Stimulated activated naive CD8-positive, alpha-beta T cell treated with anti-CD3 and anti-CD28 coated beads, Interleukin-15, Interleukin-2, amounts not matched to agents 100 U/mL and 50 U/mL, for 24 hours (primary cell): ENCODE data around the gene TERT.
"Not testable (repeated sequence)": the region's sequence is repeated elsewhere in the genome, so short reads cannot be mapped to it uniquely, and the experiment has no call there.

Source experiments
- ATAC-seq: fragments of 150-1000 bp; cut with Tn5 transposase; one replicate; pipeline ENCODE4 v1.10.0; 2021
- DNase-seq: peaks from one replicate; pipeline ENCODE4 v3.0.0; 2021

The TERT gene

DNA sequence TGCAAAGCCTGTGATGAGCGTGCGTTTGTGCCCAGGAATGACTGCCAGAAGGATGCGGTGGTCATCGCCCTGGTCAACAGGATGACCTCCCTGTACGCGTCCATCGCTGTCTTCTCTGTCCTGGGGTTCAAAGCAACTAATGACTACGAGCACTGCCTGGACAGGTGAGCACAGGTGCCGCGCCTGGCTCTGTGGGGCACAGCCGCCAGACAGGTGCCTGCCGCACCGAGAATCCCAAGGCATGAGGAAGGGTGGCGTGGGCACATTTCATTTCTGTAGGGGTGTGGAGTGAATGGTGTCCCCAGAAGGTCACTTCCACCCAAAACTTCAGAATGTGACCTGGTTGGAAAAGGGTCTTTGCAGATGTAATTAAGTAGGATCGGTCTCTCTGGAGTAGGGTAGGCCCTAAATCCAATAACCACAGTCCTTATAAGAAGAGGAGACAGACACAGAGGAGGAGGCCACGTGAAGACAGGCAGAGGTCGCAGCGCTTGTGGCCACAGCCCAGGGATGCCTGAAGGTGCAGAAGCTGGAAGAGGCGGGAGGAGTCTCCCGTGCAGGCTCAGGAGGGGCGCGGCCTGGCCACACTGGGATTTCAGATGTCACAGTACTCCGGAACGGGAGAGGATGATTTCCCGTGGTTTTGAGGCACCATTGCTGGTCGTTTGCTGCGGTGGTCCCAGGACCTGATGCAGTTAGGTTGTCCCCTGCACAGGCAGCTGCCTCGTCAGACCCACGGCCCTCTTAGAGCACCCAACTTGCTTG lies 54.2 kb downstream of the TERT start:
- DNase-seq (no peak), ATAC-seq (no peak)

DNA sequence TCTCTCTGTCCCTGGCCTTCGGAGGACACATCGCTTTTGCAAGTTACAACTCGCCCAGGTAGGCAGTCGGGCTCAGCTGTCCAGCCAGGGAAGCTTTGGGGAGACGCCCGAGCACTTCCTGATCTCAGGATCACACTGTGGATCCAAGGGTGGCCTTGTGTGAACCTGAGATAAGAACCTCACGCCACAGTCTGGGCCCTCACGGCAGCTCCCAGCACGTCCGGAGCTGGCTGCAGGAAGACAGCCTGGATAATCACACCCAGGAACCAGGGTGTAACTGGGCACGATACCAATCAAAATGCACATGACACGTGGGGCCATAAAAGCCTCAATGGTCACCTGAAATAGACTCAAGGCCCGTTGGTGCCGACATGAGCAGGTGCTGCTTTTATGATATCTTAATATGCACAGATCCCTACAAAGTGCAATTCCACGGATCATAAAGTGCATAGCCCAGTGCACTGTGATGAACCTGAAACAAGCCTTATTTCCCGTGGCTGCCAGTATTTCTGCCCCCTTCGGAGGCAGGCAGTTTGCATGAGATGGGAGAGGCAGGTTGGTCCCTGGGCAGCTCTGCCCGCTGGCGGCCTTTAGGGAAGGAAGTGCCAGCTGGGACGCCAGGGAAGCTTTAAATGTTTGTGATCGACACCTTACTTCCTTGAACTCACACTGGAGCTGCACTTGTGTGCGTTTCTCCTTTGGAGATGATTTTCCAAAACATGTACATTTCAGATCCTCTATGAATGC lies 55.2 kb downstream of the TERT start:
- ATAC-seq, result no peak
- no peak for DNase-seq

DNA sequence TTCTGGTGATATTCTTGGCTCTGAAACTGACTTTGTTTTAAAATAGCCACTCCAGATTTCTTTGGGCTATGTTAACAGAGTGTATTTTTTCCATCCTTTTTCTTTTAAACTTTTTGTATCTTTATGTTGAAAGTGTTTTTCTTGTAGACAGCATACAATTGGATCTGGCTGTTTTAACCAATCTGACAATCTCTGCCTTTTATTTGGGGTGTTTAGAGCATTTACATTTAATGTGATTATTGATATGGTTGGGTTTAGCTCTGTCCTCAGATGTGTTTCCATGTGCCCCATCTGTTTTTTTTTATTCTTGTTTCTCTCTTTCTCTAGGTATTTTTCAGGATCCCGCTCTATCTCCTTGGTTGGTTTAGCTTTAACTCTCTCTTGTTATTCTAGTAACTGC lies 59.0 kb downstream of the TERT start:
- DNase-seq, result no peak
- ATAC-seq, result no peak

DNA sequence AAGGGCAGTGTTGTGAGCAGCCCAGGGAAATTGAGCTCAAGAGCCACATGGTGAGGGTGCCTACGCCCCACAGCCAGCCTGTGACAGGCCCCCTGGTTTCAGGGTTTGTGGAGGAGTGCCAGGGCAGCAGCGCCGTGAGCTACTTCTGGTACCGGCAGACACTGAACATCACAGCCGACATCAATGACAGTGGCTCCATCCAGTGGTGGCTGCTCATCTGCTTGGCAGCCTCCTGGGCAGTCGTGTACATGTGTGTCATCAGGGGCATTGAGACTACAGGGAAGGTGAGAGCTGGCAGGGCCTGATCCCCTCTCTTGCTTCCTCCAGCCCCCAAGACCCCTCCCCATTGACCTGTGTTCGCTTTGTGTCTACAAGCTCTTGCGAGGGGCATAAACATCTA lies 59.5 kb downstream of the TERT start:
- DNase-seq (no peak), ATAC-seq (no peak)

DNA sequence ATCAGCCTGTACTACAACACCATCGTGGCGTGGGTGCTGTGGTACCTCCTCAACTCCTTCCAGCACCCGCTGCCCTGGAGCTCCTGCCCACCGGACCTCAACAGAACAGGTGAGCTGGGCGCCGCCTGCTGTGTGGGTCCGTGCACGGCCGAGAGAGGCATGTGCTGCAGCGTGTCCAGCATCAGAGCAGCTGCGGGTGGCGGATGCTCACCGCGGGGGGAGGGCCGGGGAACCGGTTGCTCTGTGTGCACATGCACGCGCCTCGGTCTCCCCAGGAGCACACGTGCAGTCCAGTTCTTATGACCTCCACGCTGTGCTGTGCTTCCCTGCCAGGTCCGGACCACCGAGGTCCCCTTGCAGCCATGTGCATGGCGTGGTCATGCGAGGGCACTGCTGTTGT lies 62.1 kb downstream of the TERT start:
- ATAC-seq (no peak), DNase-seq (no peak)

DNA sequence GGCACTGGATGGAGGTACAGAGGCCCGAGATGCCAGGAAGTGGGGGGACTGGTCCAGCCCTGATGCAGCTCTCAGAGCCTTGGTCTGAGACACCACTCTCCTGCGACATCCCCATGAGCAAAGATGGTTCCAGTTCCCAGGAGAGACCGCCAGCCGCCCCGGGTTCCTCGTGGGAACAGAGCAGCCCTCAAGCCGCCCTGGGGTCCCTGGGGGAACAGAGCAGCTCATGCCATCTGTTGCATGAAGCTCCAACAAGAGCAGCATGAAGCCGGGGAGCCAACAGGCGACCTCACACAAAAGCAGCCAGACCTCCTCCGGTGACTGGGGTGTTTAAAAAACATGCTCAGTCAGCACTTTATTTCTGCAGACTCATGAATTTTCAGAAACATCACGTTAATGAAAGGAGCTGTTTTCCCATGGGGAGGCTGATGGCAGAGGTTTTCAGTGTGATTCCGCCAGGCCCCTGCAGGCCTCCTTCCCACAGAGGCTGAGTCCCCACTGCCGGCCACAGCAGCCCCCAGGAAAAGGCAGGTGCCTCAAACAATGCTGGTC lies 63.4 kb downstream of the TERT start:
- DNase-seq (no peak), ATAC-seq (no peak)

DNA sequence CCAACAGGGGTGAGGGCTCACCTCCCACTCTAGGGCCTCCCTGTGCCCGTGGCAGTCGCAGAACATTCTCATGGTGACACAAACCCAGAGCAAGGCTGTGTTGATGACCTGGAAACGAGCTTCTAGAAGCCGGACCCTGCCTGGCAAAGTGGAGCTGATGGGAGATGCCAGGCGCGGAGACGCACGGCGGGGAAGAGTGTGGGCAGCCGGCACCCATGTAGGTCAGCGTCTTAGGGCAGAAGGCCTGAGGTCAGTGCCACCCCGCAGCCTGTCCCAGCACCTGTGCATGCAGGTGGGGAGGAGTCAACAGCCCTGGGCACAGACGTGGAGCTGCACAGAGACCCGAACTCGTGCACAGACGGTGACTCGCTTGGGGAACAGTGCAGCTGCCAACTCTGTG lies 64.3 kb downstream of the TERT start:
- ATAC-seq (no peak), DNase-seq (no peak)

DNA sequence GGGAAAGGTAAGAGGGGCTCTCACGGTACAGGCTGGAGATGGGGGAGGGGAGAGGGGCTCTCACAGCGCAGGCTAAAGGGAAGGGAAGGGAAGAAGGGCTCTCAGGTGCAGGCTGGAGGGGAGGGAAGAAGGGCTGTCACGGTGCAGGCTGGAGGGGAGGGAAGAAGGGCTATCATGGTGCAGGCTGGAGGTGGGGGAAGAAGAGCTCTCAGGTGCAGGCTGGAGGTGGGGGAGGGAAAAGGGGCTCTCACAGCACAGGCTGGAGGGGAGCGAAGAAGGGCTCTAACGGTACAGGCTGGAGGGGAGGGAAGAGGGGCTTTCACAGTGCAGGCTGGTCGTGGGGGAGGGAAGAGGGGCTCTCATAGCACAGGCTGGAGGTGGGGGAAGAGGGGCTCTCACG lies 65.0 kb downstream of the TERT start:
- DNase-seq (no peak), ATAC-seq (no peak)

DNA sequence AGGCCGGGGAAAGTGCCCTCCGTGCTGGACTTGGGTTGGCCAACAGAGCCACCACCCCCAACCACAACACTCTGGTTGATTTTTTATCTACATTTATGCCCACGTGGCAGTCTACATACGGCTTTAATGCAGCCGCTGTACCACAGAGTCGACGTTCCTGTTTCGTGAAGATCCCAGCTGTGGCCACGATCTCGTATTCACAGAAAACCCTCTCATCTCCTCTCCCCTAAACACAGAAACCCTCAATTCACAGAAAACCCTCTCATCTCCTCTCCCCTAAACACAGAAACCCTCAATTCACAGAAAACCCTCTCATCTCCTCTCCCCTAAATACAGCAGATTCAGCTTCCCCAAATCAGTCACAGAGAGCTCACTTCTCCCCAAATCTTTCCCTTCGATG lies 65.8 kb downstream of the TERT start:
- not testable (repeated sequence) for DNase-seq

DNA sequence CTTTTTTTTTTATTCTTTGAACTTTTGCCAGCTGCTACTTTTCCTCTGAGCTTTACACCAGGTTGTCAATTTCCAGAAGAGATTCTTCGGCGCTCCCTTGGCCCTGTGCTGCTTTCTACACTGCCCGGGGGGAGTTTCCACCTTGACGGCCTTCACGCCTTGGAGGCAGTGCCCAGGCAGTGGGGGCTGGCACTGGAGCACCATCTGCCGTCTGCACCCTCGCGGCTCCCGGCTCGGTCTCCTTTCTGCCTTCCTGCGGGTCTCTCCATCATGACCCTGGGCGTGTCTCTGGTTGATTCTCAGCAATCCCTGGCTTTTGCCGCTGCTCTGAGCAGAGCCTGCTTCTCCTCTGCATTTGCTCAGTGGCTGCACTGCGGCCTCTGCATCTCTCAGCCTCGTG lies 66.7 kb downstream of the TERT start:
- no peak for DNase-seq

More for the DNA sequence above, 65.8 kb downstream of the TERT start:
- ATAC-seq, result not testable (repeated sequence)

DNA sequence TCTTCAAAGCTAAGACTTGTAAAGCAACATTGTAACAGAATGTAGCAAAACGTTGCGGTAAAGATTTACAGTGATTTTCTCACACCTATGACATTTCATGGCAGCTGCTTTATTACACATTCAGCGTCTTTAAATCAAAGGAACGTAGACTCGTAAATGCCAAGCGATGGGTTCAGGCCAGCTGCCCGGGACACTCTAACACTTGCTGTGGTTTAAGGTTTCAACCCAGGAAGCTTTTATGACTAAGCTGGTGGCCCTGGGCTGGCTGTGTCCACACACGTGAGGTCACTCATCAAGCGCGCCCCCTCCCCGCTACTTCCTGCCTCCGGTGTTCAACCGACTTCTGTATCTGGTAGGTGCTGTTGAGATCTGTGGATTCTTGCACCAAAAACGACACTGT lies 67.2 kb downstream of the TERT start:
- ATAC-seq (no peak), DNase-seq (no peak)

More for the DNA sequence above, 66.7 kb downstream of the TERT start:
- no peak for ATAC-seq

DNA sequence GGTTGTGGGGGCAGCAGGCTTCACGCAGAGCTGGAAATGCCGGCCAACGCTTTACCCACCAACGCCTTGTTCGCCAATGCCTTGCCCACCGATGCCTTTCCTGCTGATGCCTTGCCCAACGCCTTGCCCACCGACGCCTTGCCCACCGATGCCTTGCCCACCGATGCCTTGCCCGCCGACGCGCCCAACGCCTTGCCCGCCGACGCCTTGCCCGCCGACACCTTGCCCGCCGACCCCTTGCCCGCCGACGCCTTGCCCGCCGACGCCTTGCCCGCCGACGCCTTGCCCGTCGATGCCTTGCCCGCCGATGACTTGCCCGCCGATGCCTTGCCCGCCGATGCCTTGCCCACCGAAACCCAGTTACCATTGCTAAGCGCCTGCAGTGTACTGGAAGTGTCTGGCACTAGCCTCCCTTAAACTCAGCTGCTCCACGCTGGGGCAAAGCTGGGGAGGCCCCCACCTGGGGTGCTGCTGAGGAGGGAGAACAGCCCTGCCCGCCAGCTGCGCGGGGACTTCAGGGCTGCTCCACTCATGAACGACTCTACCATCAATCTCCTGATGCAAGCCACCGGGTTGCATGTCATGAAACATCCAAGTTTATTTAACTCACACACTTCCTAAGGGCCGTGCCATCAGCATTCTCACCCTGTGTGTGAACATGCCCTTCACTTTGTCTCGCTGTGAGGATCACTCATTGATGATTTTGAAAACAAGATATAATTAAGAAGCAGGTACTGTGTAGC lies 67.9 kb downstream of the TERT start:
- DNase-seq (no peak), ATAC-seq (no peak)

DNA sequence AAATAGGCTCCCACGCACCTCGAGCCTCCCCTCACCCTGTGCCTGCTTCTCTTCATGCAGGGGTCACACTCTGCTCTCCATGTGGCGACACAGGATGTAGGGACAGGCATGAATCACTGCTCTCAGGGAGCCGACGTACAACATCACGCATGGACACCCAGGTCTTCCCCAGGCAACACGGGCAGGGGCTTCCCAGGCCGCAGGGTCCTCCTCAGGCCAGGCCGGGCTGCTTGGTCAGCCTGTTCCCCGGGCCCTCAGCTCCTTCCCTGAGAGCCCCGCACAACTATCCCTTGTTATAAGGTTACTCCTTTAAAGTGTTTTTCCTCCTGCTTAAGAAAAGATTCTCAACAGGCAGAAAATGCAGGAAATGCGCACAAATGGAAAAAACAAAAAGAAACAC lies 68.6 kb downstream of the TERT start:
- DNase-seq (no peak), ATAC-seq (no peak)

DNA sequence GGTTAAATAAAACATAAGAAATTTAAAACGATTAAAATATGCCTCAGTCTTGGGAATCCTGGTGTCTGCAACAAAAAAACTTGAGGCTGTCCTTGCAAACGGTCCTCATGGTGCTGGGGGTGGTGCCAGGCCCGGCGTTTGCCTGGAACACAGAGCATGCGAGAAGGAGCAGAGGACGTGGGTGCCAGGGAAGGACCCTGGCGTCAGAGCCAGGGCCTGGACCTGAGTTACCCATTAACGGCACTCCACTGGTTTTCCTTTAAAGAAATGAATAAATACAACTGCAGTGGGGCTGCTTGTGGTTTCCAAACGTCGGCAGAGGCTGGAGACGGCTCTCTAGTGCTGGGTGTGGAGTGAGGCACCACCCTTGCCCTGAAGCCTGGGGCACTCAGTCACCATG lies 69.8 kb downstream of the TERT start, which contains the start of gene SLC6A18:
Gene SLC6A18, plus strand, starts transcription at position 301 of the 400 bp plus-strand sequence. Its CDS starts 97 bp downstream, at position 398.
- DNase-seq, result no peak
- ATAC-seq, result no peak

DNA sequence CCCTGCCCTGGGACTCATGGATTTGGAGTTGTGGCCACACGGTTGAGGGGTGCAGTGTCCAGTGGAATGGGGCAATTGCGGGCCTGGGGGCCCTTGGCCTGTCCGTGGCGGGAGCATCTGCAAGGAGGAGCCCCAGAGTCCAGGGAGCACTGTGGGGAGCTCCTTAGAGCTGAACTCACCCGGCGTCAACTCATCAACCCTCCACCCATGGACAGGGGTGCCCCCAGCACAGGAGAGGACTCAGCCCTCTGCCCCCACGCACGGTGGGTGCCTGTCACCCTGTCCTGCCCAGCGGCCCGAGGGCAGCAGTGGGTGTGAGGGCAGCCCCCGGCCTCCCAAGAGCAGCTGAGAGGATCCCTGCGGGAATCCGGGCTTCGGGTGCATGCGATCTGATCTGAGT lies 70.2 kb downstream of the TERT start:
- ATAC-seq (no peak), DNase-seq (no peak)

DNA sequence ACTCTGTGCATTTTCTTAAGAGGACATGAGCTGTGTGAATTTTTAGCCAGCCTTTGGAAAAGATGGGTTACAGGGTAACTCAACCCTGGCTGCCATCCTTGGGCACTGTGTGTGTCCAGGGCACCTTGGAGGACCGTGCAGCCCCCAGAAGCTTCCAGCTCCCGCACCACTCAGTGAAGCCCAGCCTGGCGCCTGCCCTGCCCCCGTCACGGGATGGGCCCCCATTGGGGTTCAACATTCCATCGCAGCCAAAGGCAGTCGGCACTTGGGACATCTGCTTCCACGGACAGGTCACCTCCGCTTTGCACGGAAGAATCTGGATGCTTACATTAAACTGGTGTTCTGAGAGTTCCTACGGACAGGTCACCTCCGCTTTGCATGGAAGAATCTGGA lies 71.6 kb downstream of the TERT start:
- ATAC-seq, result no peak
- DNase-seq, result no peak

DNA sequence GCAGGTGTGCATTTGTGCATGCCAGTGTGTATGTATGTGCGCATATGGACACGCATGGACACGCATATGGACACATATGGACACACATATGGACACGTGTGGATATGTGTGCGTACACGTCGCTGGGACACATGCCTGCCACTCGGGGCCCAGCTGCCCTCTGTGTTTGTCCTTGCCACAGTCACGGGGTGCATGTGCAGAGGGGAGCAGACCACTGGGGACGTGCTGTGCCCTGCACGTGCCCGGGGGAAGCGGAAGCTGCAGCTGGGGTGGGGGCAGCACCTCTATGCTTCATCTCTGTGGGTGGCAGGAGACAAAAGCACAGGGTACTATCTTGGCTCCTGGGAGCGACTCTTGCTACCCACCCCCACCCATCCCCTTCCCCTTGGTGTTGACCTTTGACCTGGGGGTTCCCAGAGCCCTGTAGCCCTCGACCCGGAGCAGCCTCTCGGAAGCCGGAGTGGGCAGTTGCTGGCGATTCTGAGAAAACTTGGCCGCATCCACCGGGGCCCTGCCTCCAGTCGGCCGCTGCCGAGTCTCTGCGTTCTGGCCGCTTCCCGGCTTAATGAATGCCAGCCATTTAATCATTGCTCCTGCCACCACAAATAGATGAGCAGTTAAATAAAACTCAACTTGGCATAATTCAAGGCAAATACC lies 72.1 kb downstream of the TERT start:
- ATAC-seq (no peak), DNase-seq (no peak)

DNA sequence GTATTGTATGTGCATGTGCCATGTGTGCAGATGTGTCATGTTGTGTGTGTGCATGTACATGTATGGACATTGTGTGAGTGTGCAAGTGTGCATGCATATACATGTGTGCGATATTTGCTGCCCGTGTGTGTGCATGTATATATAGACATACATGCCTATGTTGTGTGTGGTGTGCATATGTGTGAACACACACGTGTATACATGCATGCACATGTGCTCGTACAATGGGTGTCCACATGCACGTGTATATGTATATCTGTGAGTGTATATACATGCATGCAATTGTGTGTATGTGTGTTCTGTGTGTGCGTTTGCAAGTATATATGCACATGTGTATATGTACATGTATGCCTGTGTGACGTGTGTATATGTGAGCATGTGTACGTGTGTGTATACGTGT lies 72.7 kb downstream of the TERT start:
- no peak for ATAC-seq
- no peak for DNase-seq

DNA sequence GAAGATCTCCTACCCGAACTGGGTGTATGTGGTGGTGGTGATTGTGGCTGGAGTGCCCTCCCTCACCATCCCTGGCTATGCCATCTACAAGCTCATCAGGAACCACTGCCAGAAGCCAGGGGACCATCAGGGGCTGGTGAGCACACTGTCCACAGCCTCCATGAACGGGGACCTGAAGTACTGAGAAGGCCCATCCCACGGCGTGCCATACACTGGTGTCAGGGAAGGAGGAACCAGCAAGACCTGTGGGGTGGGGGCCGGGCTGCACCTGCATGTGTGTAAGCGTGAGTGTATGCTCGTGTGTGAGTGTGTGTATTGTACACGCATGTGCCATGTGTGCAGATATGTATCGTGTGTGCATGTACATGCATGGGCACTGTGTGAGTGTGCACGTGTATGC lies 73.1 kb downstream of the TERT start:
- ATAC-seq, result no peak
- DNase-seq, result no peak

DNA sequence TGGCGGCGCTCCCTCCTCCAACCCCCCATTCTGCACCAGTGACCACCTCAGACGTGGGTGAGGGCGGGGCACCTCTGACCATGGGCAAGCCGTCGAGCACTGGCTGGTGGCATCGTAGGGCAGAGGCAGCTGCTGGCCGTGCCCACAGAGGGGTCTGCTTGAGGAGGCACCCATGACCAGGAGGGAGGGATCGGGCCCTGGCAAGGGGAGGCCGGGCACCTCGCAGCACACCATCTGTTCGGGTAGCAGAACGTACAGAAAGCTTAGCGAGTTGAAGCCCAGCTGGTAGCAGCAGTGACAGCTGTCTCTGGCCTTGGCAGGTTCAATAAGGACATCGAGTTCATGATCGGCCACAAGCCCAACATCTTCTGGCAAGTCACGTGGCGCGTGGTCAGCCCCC lies 74.0 kb downstream of the TERT start:
- ATAC-seq, result no peak

DNA sequence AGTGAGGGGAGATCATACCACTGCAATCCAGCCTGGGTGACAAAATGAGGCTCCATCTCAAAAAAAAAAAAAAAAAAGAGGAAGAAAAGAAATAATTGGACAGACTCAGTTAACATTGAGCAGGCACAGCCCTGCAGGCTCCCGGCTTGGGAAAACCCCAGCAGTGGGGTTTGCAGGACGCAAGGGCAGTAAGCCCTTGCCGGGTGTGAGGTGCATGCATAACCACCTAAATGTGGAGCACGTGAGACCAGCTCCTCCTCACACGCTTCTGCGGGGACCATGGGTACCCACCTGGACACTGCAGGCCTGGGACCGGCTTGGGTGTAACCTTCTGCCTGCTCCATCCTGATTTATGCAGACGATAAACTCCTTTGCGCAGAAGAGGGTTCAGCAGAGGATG lies 74.5 kb downstream of the TERT start:
- ATAC-seq (no peak), DNase-seq (no peak)

More for the DNA sequence above, 74.0 kb downstream of the TERT start:
- DNase-seq, result no peak

DNA sequence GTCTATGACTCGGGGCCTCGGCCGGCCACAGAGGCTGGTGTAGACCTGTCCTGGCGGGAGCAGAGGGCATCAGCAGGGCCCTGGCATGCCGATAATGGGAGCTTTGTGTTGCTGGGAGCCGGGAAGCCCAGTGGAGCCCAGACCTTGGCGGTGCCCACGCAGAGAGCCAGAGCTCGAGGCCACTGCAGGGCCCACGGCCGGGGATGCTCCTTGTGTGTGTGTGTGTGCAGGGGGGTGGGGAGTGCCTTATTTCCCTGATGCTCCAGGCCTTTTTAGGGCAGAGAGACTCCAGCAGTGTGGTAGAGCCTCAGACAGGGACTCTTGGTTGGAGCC lies 75.1 kb downstream of the TERT start:
- DNase-seq, result no peak
- ATAC-seq, result no peak
